Muscle layer of colon (tissue), 2 donors: ENCODE measurements around the gene RETREG3.

Source experiments
- H3K27ac ChIP-seq: one replicate; pipeline ENCODE4 v1.7.0; 2013; ENCODE audit warnings: low read depth, mild to moderate bottlenecking, low read length, moderate library complexity
- H3K27me3 ChIP-seq, 2 donors: one replicate each; pipeline ENCODE4 v1.7.0; 2013; ENCODE audit warnings: low read length in 2 of 2, mild to moderate bottlenecking in 2 of 2; ENCODE audit not compliant: insufficient read depth in 2 of 2, control insufficient read depth in 1 of 2
- H3K36me3 ChIP-seq: one replicate; pipeline ENCODE4 v1.7.0; 2013; ENCODE audit warnings: mild to moderate bottlenecking, low read length; ENCODE audit not compliant: insufficient read depth
- H3K4me1 ChIP-seq: one replicate; pipeline ENCODE4 v1.7.0; 2013; ENCODE audit warnings: mild to moderate bottlenecking, low read length; ENCODE audit not compliant: insufficient read depth
- H3K4me3 ChIP-seq, 2 donors: one replicate each; pipeline ENCODE4 v1.7.0; 2013; ENCODE audit warnings: low read length in 2 of 2, low read depth in 1 of 2, mild to moderate bottlenecking in 1 of 2, moderate library complexity in 1 of 2
- H3K9ac ChIP-seq: one replicate; pipeline ENCODE4 v1.7.0; 2013; ENCODE audit warnings: low read length
- H3K9me3 ChIP-seq: one replicate; pipeline ENCODE4 v1.7.0; 2013; ENCODE audit warnings: mild to moderate bottlenecking, low read length
- donor health status: abdominal sarcoma.
- donor health status: Adenocarcinoma of cecum.

RETREG3 gene

GRCh38 chr17:42535155-42536047 is 73.8 kb downstream of the RETREG3 start:
- peak overlapping the region; percentile 41 to 72 for H3K4me3 ChIP-seq
- no peaks in the 10 kb centered on the region for H3K27me3 ChIP-seq
- peaks cover 23% of the 10 kb centered on the region for H3K4me1 ChIP-seq
- no peaks in the 10 kb centered on the region for H3K9me3 ChIP-seq
- peak overlapping the region; percentile 71 for H3K9ac ChIP-seq
- H3K36me3 ChIP-seq, result peaks cover 15% of the 10 kb centered on the region
- peak overlapping the region; percentile 84 for H3K27ac ChIP-seq

DNA sequence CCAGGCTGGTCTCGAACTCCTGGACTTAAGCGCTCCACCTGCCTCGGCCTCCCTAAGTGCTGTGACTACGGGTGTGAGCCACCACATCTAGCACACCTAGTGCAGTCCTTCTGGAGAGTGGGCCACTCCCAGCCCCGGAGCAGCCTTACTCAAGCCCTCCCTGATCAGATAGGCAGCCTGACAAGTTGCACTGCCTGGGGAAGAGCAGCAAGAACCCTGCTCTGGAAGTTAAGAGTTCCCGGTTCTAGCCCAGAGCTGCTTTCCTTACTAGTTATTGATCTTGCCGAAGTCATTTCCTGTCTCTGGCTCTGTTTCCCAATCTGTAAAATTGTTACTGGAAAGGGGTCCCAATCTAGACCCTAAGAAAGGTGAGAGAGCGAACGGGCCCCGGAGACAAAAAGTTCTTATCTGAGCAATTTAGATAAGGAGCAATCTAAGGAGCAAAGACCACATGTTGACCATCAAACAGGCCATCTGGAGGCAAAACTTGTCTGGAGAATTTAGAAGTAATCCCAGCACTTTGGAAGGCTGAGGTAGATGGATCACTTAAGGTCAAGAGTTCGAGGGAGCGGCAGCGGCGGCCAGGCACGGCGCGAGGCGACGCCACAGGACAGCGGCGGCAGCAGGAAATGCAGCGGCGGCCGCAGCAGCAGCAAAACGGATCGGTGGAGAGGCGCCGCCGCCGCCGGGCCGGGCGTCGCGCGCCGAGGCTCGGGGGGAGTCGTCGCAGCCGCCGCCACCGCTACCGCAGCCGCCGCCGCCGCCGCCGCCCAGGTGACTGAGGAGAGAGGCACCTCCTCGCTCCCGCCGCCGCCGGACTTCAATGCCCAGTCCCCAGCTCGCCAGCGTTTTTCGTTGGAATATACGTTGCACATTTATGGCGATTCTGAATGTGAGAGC is 77.5 kb downstream of the RETREG3 start:
- H3K4me3 ChIP-seq, result peak overlapping the region in 1 of 2 donors; percentile 32
- peaks cover 23% of the 10 kb centered on the region for H3K4me1 ChIP-seq
- H3K27ac ChIP-seq, result peak overlapping the region; percentile 86
- H3K27me3 ChIP-seq, result no peaks in the 10 kb centered on the region
- H3K9ac ChIP-seq, result no peak overlapping the region
- no peaks in the 10 kb centered on the region for H3K9me3 ChIP-seq
- no peaks in the 10 kb centered on the region for H3K36me3 ChIP-seq

GRCh38 chr17:42530952-42531454 is 78.2 kb downstream of the RETREG3 start:
- Histone ChIP-seq H3K9me3 (no peaks in the 10 kb centered on the region), H3K4me1 (peaks cover 26% of the 10 kb centered on the region), H3K27ac (peak overlapping the region; percentile 63), H3K36me3 (no peaks in the 10 kb centered on the region), H3K4me3 (no peak overlapping the region), H3K9ac (no peak overlapping the region), H3K27me3 (no peaks in the 10 kb centered on the region)
